HuH-7.5 (cell line): Measurements from ENCODE around the gene CHTF8.
"Not testable (repeated sequence)": the region's sequence is repeated elsewhere in the genome, so short reads cannot be mapped to it uniquely, and the experiment has no call there.

ENCODE experiments used
- DNase-seq: peaks from one replicate; pipeline ENCODE4 v3.0.0; 2011; ENCODE audit warnings: low spot score

Gene CHTF8

DNA sequence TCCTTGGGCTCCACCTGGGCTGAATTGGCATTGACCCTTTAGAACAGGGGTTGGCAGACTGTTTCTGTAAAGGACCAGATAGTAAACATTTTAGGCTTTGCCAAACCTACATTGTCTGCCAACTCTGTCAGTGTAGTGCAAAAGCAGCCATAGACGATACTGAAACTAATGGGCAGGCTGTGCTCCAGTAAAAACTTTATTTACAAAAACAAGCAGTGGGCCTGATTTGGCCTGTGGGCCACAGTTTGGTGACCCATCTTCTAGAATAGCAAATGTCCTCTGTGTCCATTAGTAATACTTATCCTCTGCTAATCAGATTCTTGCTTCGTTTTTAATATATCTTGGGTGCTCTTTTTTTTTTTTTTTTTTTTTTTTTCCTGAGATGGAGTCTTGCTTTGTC lies 6.2 kb upstream of the CHTF8 start:
- no peak for DNase-seq

DNA sequence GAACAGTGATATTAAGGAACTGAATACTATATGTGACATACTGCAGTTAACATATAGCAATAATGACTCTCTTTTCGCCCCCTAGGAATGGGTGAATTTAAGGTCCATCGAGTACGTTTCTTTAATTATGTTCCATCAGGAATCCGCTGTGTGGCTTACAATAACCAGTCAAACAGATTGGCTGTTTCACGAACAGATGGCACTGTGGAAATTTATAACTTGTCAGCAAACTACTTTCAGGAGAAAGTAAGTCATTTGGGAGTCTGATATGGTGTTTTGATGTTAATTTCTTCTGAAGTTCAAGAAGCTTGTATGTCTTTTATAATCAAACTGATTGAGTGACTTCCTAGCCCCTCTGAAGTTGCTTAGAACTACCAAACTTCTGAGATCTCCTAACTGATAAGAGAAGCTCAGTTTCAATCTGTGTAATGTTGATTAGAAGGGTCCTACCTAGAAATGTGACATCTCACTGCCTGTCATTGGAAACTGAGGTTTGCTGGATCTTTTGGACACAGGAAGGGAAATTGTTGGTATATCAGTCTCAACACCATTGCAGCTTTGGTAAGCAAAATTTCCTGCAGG lies 1.1 kb upstream of the CHTF8 start:
- DNase-seq, result no peak

DNA sequence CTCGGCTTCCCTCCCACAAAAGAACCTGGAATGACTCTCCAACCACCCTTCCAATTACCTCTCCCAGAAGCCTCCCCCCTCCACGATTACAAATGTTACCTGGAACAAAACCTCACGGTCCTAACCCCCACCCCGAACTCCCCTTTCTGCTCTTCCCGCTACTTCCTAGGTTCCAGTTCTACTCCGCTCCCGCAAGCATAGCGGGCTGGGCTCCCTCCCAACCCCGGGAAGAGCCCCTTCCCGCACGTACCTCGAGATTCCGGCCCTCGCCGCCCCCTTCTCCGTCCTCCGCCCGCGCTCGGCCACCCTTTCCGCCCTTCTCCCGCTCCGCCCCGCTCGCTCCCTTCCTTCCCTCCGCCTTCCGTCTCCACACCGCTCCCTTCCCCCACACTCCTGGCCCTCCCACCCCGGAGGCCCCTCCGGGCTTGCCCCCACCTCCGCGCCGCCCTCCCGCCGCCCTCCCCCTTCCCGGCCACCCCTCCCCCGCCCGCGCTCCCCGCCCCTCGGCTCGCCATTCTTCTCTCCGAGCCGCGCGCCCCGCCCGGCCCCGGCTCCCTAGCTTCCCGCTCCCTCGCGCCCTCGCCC lies 457 bp downstream of the CHTF8 start:
- DNase-seq, result peak; percentile 88

- no peak for DNase-seq
Measured at GRCh38 chr16:69131167-69131838, 1.1 kb downstream of the CHTF8 start.

GRCh38 chr16:69130461-69130860 lies 1.9 kb downstream of the CHTF8 start:
- no peak for DNase-seq

DNA sequence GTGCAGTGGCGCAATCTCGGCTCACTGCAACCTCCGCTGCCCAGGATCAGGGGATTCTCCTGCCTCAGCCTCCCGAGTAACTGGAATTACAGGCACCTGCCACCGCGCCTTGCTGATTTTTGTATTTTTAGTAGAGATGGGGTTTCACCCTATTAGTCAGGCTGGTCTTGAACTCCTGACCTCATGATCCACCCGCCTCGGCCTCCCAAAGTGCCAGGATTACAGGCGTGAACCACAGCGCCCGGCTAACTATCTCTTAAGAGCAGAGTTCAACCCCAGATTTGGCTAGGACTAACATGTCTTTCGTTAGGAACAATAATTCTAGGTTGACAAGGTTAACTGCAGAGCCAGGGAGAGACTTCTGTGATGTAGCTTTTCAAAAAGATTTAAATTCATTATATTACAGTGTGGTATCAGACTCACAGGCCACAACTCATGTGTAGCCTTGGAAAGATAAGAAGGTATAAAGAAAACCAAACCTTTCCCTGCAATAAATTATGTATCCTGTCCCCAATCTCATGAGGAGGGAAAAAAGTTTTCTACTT lies 4.3 kb downstream of the CHTF8 start:
- no peak for DNase-seq

DNA sequence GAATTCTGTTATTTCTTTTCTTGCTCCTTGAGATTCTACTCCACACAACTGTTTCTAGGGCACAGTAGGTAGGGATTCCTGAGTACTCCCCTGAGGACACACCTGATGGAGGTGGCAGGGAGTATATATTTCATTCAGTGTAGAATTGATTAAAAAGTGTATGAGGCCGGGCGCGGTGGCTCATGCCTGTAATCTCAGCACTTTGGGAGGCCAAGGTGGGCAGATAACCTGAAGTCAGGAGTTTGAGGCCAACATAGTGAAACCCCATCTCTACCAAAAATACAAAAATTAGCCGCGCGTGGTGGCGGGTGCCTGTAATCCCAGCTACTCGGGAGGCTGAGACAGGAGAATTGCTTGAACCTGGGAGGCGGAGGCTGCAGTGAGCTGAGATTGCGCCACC lies 5.6 kb downstream of the CHTF8 start:
- DNase-seq, result not testable (repeated sequence)

- DNase-seq, result no peak
Measured at GRCh38 chr16:69126221-69126620, 6.2 kb downstream of the CHTF8 start.

GRCh38 chr16:69124961-69125360 lies 7.4 kb downstream of the CHTF8 start:
- DNase-seq, result not testable (repeated sequence)

- DNase-seq, result not testable (repeated sequence)
Measured at GRCh38 chr16:69124406-69124805, 8.0 kb downstream of the CHTF8 start.

GRCh38 chr16:69123910-69124309 lies 8.5 kb downstream of the CHTF8 start:
- DNase-seq, result no peak

- no peak for DNase-seq
Measured at GRCh38 chr16:69120096-69120664, 12.2 kb downstream of the CHTF8 start.

DNA sequence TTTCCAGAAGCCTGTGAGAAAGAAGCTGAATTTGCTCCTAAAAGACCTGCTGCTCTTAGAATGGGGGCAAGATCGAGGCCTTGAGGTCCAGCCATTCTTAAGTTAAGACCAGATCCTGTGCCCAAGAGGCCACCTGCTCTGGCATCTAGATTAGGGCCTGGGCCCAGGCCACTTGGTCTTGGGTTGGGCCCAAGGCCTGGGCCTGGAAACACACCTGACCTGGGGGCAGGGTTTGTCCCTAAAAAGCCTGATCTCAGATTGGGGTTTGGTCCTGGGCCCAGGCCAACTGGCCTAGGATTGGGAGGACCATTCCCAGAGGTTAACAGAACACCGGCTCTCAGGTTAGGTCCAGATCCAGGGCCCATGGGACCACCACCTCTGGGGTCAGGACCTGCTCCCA lies 12.9 kb downstream of the CHTF8 start:
- no peak for DNase-seq

GRCh38 chr16:69118994-69119393 lies 13.4 kb downstream of the CHTF8 start:
- no peak for DNase-seq

GRCh38 chr16:69118468-69118867 lies 13.9 kb downstream of the CHTF8 start:
- no peak for DNase-seq

GRCh38 chr16:69116906-69117305 lies 15.5 kb downstream of the CHTF8 start:
- no peak for DNase-seq

- DNase-seq, result no peak
Measured at GRCh38 chr16:69116256-69116875, 16.0 kb downstream of the CHTF8 start.

DNA sequence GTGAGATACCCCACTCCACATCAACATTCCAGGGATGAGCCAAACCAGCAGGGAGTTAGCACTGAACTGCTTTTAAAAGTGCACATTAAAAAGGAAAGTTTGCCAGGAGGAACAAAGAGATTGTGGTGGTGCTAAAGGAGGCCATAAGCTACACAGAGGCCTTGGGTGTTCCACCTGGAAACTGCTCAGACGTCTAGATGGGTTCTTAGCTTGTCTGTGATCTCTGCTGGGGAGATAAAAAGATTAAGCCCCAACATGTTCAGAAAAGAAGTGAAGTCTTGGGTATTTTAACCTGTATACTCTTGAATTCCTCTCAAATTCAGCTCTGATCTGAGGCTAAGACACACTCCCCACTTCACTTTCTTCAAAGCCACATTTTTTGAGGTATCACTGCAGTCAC lies 16.6 kb downstream of the CHTF8 start:
- DNase-seq, result no peak

DNA sequence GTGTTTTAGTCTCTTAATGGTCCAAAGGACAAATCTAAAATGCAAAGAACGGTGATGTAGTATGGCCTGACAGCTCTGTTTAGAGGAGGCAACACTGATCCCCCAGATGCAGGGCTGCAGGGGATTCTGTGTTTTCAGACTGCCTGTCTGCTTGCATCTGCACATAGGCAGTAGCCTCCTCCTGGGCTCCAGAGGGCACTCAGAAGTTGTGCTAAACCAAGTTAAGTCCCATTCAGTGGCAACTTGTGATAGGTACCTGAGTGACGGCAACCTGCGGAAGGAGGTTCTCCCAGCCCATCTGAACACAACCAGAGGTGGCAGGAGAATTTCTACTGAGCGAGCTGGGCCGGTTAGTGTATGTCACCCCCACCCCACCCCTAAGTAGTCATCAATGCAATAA lies 17.0 kb downstream of the CHTF8 start:
- DNase-seq, result no peak

DNA sequence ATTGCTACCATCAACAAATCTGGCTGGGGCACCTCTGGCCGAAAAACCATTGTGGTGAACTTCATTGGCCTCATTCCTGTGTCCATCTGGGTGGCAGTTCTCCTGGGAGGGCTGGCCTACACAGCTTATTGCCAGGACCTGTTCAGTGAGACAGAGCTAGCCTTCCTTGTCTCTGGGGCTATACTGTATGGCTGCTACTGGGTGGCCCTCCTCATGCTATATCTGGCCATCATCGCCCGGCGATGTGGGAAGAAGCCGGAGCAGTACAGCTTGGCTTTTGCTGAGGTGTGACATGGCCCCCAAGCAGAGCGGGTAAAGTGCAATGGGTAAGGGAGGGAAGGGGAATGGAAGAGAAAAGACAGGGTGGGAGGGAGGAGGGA lies 17.4 kb downstream of the CHTF8 start:
- DNase-seq, result no peak

- no peak for DNase-seq
Measured at GRCh38 chr16:69114346-69114975, 17.9 kb downstream of the CHTF8 start.

- no peak for DNase-seq
Measured at GRCh38 chr16:69113216-69113615, 19.2 kb downstream of the CHTF8 start.
